IMR-90 (cell line): ENCODE measurements around the gene NXPH2.

ENCODE experiments used
- BHLHE40 ChIP-seq: fragments of 150-350 bp; IDR thresholded peaks from 2 replicates; pipeline ENCODE4 v1.6.1; 2016; ENCODE audit warnings: mild to moderate bottlenecking, low read depth, low read length
- CEBPB ChIP-seq: IDR thresholded peaks from 2 replicates; pipeline ENCODE4 v1.6.1; 2012; ENCODE audit warnings: low read depth, low read length, improper control_type of control experiment
- CHD1 ChIP-seq: IDR thresholded peaks from 2 replicates; pipeline ENCODE4 v1.6.1; 2012; ENCODE audit warnings: low read depth, low read length, improper control_type of control experiment
- CTCF ChIP-seq: conservative IDR thresholded peaks from 2 replicates; pipeline ENCODE4 v1.5.1; 2012; ENCODE audit warnings: mild to moderate bottlenecking, low read depth, low read length, improper control_type of control experiment
- ELK1 ChIP-seq: fragments of 150-350 bp; IDR thresholded peaks from 2 replicates; pipeline ENCODE4 v1.6.1; 2016; ENCODE audit warnings: low read depth, mild to moderate bottlenecking, low read length, moderate library complexity, borderline replicate concordance
- FOS ChIP-seq: fragments of 150-350 bp; IDR thresholded peaks from 2 replicates; pipeline ENCODE4 v1.6.1; 2016; ENCODE audit warnings: low read depth, low read length
- MAFK ChIP-seq: IDR thresholded peaks from 2 replicates; pipeline ENCODE4 v1.6.1; 2012; ENCODE audit warnings: low read depth, low read length, improper control_type of control experiment
- MXI1 ChIP-seq: IDR thresholded peaks from 2 replicates; pipeline ENCODE4 v1.6.1; 2012; ENCODE audit warnings: low read depth, mild to moderate bottlenecking, low read length, moderate library complexity, borderline replicate concordance
- POLR2A ChIP-seq: IDR thresholded peaks from 2 replicates; pipeline ENCODE4 v1.6.1; 2012; ENCODE audit warnings: mild to moderate bottlenecking, low read depth, low read length
- RAD21 ChIP-seq: IDR thresholded peaks from 2 replicates; pipeline ENCODE4 v1.6.1; 2012; ENCODE audit warnings: low read length, improper control_type of control experiment
- RCOR1 ChIP-seq: IDR thresholded peaks from 2 replicates; pipeline ENCODE4 v1.6.1; 2012; ENCODE audit warnings: mild to moderate bottlenecking, low read length, improper control_type of control experiment; ENCODE audit not compliant: insufficient replicate concordance
- RFX5 ChIP-seq: IDR thresholded peaks from 2 replicates; pipeline ENCODE4 v1.8.0; 2012; ENCODE audit warnings: low read depth, mild to moderate bottlenecking, low read length, moderate library complexity
- SMC3 ChIP-seq: fragments of 150-350 bp; IDR thresholded peaks from 2 replicates; pipeline ENCODE4 v1.6.1; 2016; ENCODE audit warnings: low read depth, mild to moderate bottlenecking, antibody characterized with exemption, low read length, moderate library complexity
- USF2 ChIP-seq: fragments of 150-350 bp; IDR thresholded peaks from 2 replicates; pipeline ENCODE4 v1.6.1; 2017; ENCODE audit warnings: mild to moderate bottlenecking, antibody characterized with exemption, low read length, low read depth

- TF ChIP-seq CTCF = no peak
- no peak for TF ChIP-seq MAFK
- no peak for TF ChIP-seq RAD21
- no peak for TF ChIP-seq ELK1
- no peak for TF ChIP-seq CHD1
- TF ChIP-seq RFX5 = no peak
- TF ChIP-seq USF2 = no peak
- TF ChIP-seq CEBPB = no peak
- TF ChIP-seq RCOR1 = no peak
- TF ChIP-seq POLR2A = no peak
- TF ChIP-seq SMC3 = no peak
- no peak for TF ChIP-seq BHLHE40
- no peak for TF ChIP-seq FOS
- no peak for TF ChIP-seq MXI1
Observed at GRCh38 chr2:138676619-138677021, 103.6 kb downstream of the NXPH2 start.
